H1 (cell line): Measurements from ENCODE around the gene SMAD7. TPM values are rescaled to one million over a fixed set of nuclear protein-coding genes. Genes with fewer than 3 reads are reported as not detected.

Experiments
- CTCF ChIA-PET: fragments of 300-600 bp; sonication (Branson Sonifier 250); formaldehyde crosslinking; loops from one replicate; lab custom pipeline; 2021; ENCODE audit not compliant: partially characterized antibody; lab: Charles Lee
- POLR2A ChIA-PET: fragments of 300-600 bp; sonication (Branson Sonifier 250); formaldehyde crosslinking; loops from one replicate; lab custom pipeline; 2021; ENCODE audit warnings: inconsistent platforms; ENCODE audit not compliant: partially characterized antibody; lab: Charles Lee
- DNase-seq, 2 experiments: peaks; one replicate each; pipeline versions ENCODE4 v3.0.0 to v3.0.0-alpha.2; 2010 to 2022; ENCODE audit warnings: low spot score in 2 of 2, low read depth in 1 of 2, mixed read lengths in 1 of 2
- FAIRE-seq: peaks from 2 replicates; lab custom pipeline; 2011; peaks lifted over from hg19 to GRCh38; lab: Jason Lieb, UNC
- H2AFZ ChIP-seq: 2 replicates; pipeline ENCODE4 v1.8.1; 2012; ENCODE audit warnings: low read length, inconsistent platforms
- H2AK5ac ChIP-seq: 2 replicates; pipeline ENCODE4 v1.6.1; 2013; ENCODE audit warnings: low read depth, low read length
- H2BK120ac ChIP-seq: replicated peaks from 2 replicates; pipeline ENCODE3; 2013; ENCODE audit warnings: low read depth, low read length, inconsistent platforms
- H2BK12ac ChIP-seq: 2 replicates; pipeline ENCODE4 v1.6.1; 2013; ENCODE audit warnings: low read depth, low read length
- H2BK15ac ChIP-seq: 2 replicates; pipeline ENCODE4 v1.6.1; 2013; ENCODE audit warnings: low read length
- H2BK20ac ChIP-seq: 2 replicates; pipeline ENCODE4 v1.6.1; 2013; ENCODE audit warnings: low read length
- H2BK5ac ChIP-seq: 2 replicates; pipeline ENCODE4 v1.6.1; 2013; ENCODE audit warnings: low read depth, low read length
- H3K14ac ChIP-seq: 2 replicates; pipeline ENCODE4 v1.6.1; 2013; ENCODE audit warnings: inconsistent platforms; ENCODE audit not compliant: insufficient read length
- H3K18ac ChIP-seq: 2 replicates; pipeline ENCODE4 v1.6.1; 2013; ENCODE audit warnings: low read length; ENCODE audit errors: extremely low read depth
- H3K23ac ChIP-seq: 2 replicates; pipeline ENCODE4 v1.6.1; 2013; ENCODE audit warnings: inconsistent platforms; ENCODE audit not compliant: insufficient read length
- H3K23me2 ChIP-seq: 2 replicates; pipeline ENCODE4 v1.6.1; 2013; ENCODE audit warnings: low read depth, low read length
- H3K27ac ChIP-seq: 2 replicates; pipeline ENCODE4 v1.6.1; 2011; ENCODE audit warnings: low read depth, low read length, inconsistent platforms
- H3K27me3 ChIP-seq, 4 experiments: replicated peaks in 1 of 4; 1 replicate in 1 of 4; 2 replicates in 3 of 4; pipeline versions ENCODE4 v1.6.1 to v1.8.1; 2011 to 2013; ENCODE audit warnings: low read length in 3 of 4, mild to moderate bottlenecking in 3 of 4, inconsistent platforms in 2 of 4, mixed read lengths in 2 of 4, moderate library complexity in 1 of 4; ENCODE audit not compliant: control insufficient read depth in 3 of 4, insufficient read depth in 3 of 4; ENCODE audit errors: extremely low read depth in 1 of 4
- H3K36me3 ChIP-seq, 4 experiments: 2 replicates each; pipeline versions ENCODE4 v1.6.1 to v1.8.1; 2011 to 2013; ENCODE audit warnings: mild to moderate bottlenecking in 4 of 4, low read length in 3 of 4, moderate library complexity in 2 of 4, control low read depth in 1 of 4, inconsistent platforms in 1 of 4; ENCODE audit not compliant: insufficient read depth in 4 of 4, control insufficient read depth in 2 of 4
- H3K4ac ChIP-seq: replicated peaks from 2 replicates; pipeline ENCODE3; 2013; ENCODE audit warnings: low read length, low read depth, mixed read lengths, inconsistent platforms; ENCODE audit not compliant: insufficient read length
- H3K4me1 ChIP-seq, 4 experiments: replicated peaks in 1 of 4; 1 replicate in 1 of 4; 2 replicates in 3 of 4; pipeline versions ENCODE4 v1.6.1 to v1.8.1; 2011 to 2013; ENCODE audit warnings: low read length in 3 of 4, inconsistent platforms in 2 of 4, mixed read lengths in 1 of 4; ENCODE audit not compliant: insufficient read depth in 4 of 4, control insufficient read depth in 3 of 4
- H3K4me2 ChIP-seq, 2 experiments: 2 replicates each; pipeline versions ENCODE4 v1.6.1 to v1.8.1; 2011 to 2013; ENCODE audit warnings: low read depth in 2 of 2, low read length in 2 of 2, control low read depth in 1 of 2, inconsistent platforms in 1 of 2, mild to moderate bottlenecking in 1 of 2; ENCODE audit not compliant: insufficient read depth in 1 of 2
- H3K4me3 ChIP-seq, 4 experiments: fragments of 200-600, 300-600 bp in 1 of 4; sonication (generic), shearing (Covaris generic), sonication (Bioruptor Twin) in 1 of 4; 2 replicates each; pipeline versions ENCODE4 v1.5.1 to v1.8.1; 2011 to 2016; ENCODE audit warnings: low read length in 4 of 4, low read depth in 3 of 4, control low read depth in 2 of 4, inconsistent platforms in 2 of 4, mild to moderate bottlenecking in 2 of 4, mixed read lengths in 1 of 4, moderate library complexity in 1 of 4; ENCODE audit not compliant: insufficient read depth in 2 of 4; ENCODE audit errors: extremely low read depth in 1 of 4
- H3K56ac ChIP-seq: replicated peaks from 2 replicates; pipeline ENCODE3; 2013; ENCODE audit warnings: low read depth, mild to moderate bottlenecking, mixed read lengths, low read length, inconsistent platforms; ENCODE audit not compliant: insufficient read length
- H3K79me1 ChIP-seq: 2 replicates; pipeline ENCODE4 v1.6.1; 2013; ENCODE audit warnings: low read depth, low read length, control low read depth
- H3K79me2 ChIP-seq, 2 experiments: 2 replicates each; pipeline versions ENCODE4 v1.6.1 to v1.8.1; 2012 to 2013; ENCODE audit warnings: low read length in 2 of 2, mild to moderate bottlenecking in 2 of 2, inconsistent platforms in 1 of 2; ENCODE audit not compliant: insufficient read depth in 2 of 2, control insufficient read depth in 1 of 2
- H3K9ac ChIP-seq, 4 experiments: replicated peaks in 1 of 4; 1 replicate in 1 of 4; 2 replicates in 3 of 4; pipeline versions ENCODE4 v1.6.1 to v1.8.1; 2011 to 2013; ENCODE audit warnings: low read depth in 3 of 4, low read length in 3 of 4, control low read depth in 2 of 4, mild to moderate bottlenecking in 2 of 4, moderate library complexity in 2 of 4, inconsistent platforms in 1 of 4; ENCODE audit errors: extremely low read depth in 1 of 4
- H3K9me3 ChIP-seq, 2 experiments: 2 replicates each; pipeline versions ENCODE4 v1.6.1 to v1.8.1; 2012 to 2013; ENCODE audit warnings: mild to moderate bottlenecking in 2 of 2, moderate library complexity in 2 of 2, control low read depth in 1 of 2, inconsistent platforms in 1 of 2, low read depth in 1 of 2, low read length in 1 of 2, mixed read lengths in 1 of 2; ENCODE audit not compliant: insufficient read depth in 2 of 2
- H4K20me1 ChIP-seq, 2 experiments: replicated peaks in 1 of 2; 2 replicates each; pipeline versions ENCODE3 to v1.8.1; 2011 to 2013; ENCODE audit warnings: inconsistent platforms in 2 of 2, low read length in 2 of 2, mild to moderate bottlenecking in 1 of 2; ENCODE audit not compliant: insufficient read depth in 2 of 2, control insufficient read depth in 1 of 2
- H4K5ac ChIP-seq: 2 replicates; pipeline ENCODE4 v1.6.1; 2013; ENCODE audit warnings: low read length, low read depth, mixed read lengths, inconsistent platforms; ENCODE audit not compliant: insufficient read length
- H4K8ac ChIP-seq: 2 replicates; pipeline ENCODE4 v1.8.0; 2013; ENCODE audit warnings: mild to moderate bottlenecking, moderate library complexity, low read length, inconsistent platforms; ENCODE audit not compliant: insufficient read depth; ENCODE audit errors: extremely low read depth
- H4K91ac ChIP-seq: replicated peaks from 2 replicates; pipeline ENCODE3; 2013; ENCODE audit warnings: low read length, mixed read lengths, inconsistent platforms; ENCODE audit not compliant: insufficient read length
- BCL11A ChIP-seq, 2 experiments: IDR thresholded peaks; one replicate each; pipeline ENCODE4 v1.6.1; 2011; ENCODE audit warnings: low read depth in 2 of 2, low read length in 2 of 2, mild to moderate bottlenecking in 2 of 2
- FOSL1 ChIP-seq: IDR thresholded peaks from 2 replicates; pipeline ENCODE4 v1.6.1; 2011; ENCODE audit warnings: mild to moderate bottlenecking, low read depth, low read length, moderate library complexity; ENCODE audit not compliant: insufficient read depth
- JUN ChIP-seq: IDR thresholded peaks from 2 replicates; pipeline ENCODE4 v1.6.1; 2011; ENCODE audit warnings: low read depth, mild to moderate bottlenecking, improper control_type of control experiment, low read length
- MAFK ChIP-seq: IDR thresholded peaks from 2 replicates; pipeline ENCODE4 v1.6.1; 2012; ENCODE audit warnings: low read depth, mild to moderate bottlenecking, improper control_type of control experiment, low read length
- RBBP5 ChIP-seq: IDR thresholded peaks from 2 replicates; pipeline ENCODE4 v1.7.1; 2012; ENCODE audit warnings: low read depth, mild to moderate bottlenecking, inconsistent platforms, low read length, moderate library complexity, borderline replicate concordance
- RNF2 ChIP-seq: fragments of 200-900, 300-1000 bp; sonication (generic); IDR thresholded peaks from 2 replicates; pipeline ENCODE4 v1.7.1; 2016; ENCODE audit warnings: borderline replicate concordance, low read depth, mild to moderate bottlenecking, antibody characterized with exemption, low read length; ENCODE audit not compliant: poor library complexity, severe bottlenecking; ENCODE audit errors: missing control alignments
- RXRA ChIP-seq: IDR thresholded peaks from 2 replicates; pipeline ENCODE4 v1.6.1; 2011; ENCODE audit warnings: low read depth, mild to moderate bottlenecking, low read length, moderate library complexity; ENCODE audit not compliant: insufficient read depth
- WGBS, 2 experiments: shearing (Covaris generic) in 1 of 2; methylation state at CpG; one replicate each; pipeline versions ENCODE4 v1.1.6 to v1.1.7; 2013 to 2015; ENCODE audit warnings: low lambda C conversion rate in 2 of 2, mixed read lengths in 2 of 2, inconsistent platforms in 1 of 2, low coverage in 1 of 2, missing lambda C conversion rate in 1 of 2; ENCODE audit not compliant: insufficient replicate concordance in 2 of 2, insufficient coverage in 1 of 2, insufficient read length in 1 of 2; ENCODE audit errors: extremely low coverage in 1 of 2, missing lambda C conversion rate in 1 of 2; 5-methylcytosine and 5-hydroxymethylcytosine counted together
- polyA plus RNA-seq, 7 experiments: library from polyadenylated mRNA; depleted of rRNA in 3 of 7; stranded (reverse) in 5 of 7; unstranded in 2 of 7; fragments of >200 nt in 5 of 7; fragments of 200-250 nt in 2 of 7; gene quantifications; 1 replicate in 5 of 7; 2 replicates in 1 of 7; 4 replicates in 1 of 7; pipeline versions ENCODE4 v1.2.1 to v1.2.3, GENCODE V29; 2011 to 2013; ENCODE audit warnings: missing spikeins in 2 of 7, mixed read lengths in 2 of 7
- total RNA-seq: library from RNA; stranded (reverse); fragmentation: NEBNext Ultra II Directional; extraction: Animal tissue kit (Norgen Biotek cat#: 25700); gene quantifications from 2 replicates; pipeline ENCODE4 v1.2.1, GENCODE V29; 2021

The SMAD7 gene
- total and polyA plus RNA-seq, 2 of the 8 experiments (the other 6 are each of a cell fraction or from before 2014, with no cell fraction given) = 6.5 to 15.5 TPM

- H2BK20ac ChIP-seq = no peak overlapping the region
- H2BK5ac ChIP-seq = no peak overlapping the region
- no peaks in the 10 kb centered on the region; a peak in 1 of 7 replicates for H3K27me3 ChIP-seq
- no peak overlapping the region for H2AK5ac ChIP-seq
- no peak overlapping the region for H3K27ac ChIP-seq
- peak overlapping the region; percentile 46 for H3K4ac ChIP-seq
- H2BK12ac ChIP-seq = no peak overlapping the region
- no peak overlapping the region for H4K5ac ChIP-seq
- no peaks in the 10 kb centered on the region; a peak in 1 of 8 replicates for H3K36me3 ChIP-seq
- 90% methylated on average over 17 of the region's 17 CpGs; no CpG with 5 or more reads in 1 of the 2 experiments for WGBS, 2 experiments
- peak overlapping the region; percentile 5 for H3K18ac ChIP-seq
- H3K79me2 ChIP-seq = peaks cover 0 to 46% of the 10 kb centered on the region in 2 experiments; a peak in 3 of 4 replicates
- H2AFZ ChIP-seq = no peak overlapping the region
- no peak overlapping the region for H3K23ac ChIP-seq
- peaks cover 22% of the 10 kb centered on the region for H3K79me1 ChIP-seq
- H3K56ac ChIP-seq = no peak overlapping the region
- H3K9ac ChIP-seq = no peak overlapping the region
- DNase-seq = no peak
- H3K23me2 ChIP-seq = no peaks in the 10 kb centered on the region
- no peak overlapping the region; a peak in 1 of 4 replicates for H3K4me2 ChIP-seq
- CTCF ChIA-PET = interaction anchor here (0.8 to 1.6 kb wide), 15 partner anchors 9 to 251 kb away, joined by 3 to 4 read pairs (median 3); no protein-coding TSS in a partner anchor
- POLR2A ChIA-PET = interaction anchor here (0.6 to 1.9 kb wide), 9 partner anchors 8 to 118 kb away, joined by 3 to 5 read pairs (median 4); no protein-coding TSS in a partner anchor
- H4K91ac ChIP-seq = no peak overlapping the region
- H3K14ac ChIP-seq = no peak overlapping the region
- no peak overlapping the region for H3K4me3 ChIP-seq
- peaks cover 0 to 6% of the 10 kb centered on the region in 2 experiments for H4K20me1 ChIP-seq
- FAIRE-seq = no peak
- no peak overlapping the region for H4K8ac ChIP-seq
- H2BK15ac ChIP-seq = peak overlapping the region; percentile 88; the same call in 1 of the 2 replicates
- H3K9me3 ChIP-seq = no peaks in the 10 kb centered on the region
- no peak for TF ChIP-seq FOSL1
- TF ChIP-seq BCL11A (IDR thresholded peaks at IDR 0.05; ENCODE audit: low read depth in 2 of 2, low read length in 2 of 2) = no peak
- no peak for TF ChIP-seq JUN
- TF ChIP-seq RXRA = no peak
- no peak for TF ChIP-seq RBBP5
- TF ChIP-seq RNF2 = no peak
- TF ChIP-seq MAFK = no peak
- peaks cover 11 to 38% (median 25%) of the 10 kb centered on the region in 4 experiments for H3K4me1 ChIP-seq
- no peak overlapping the region for H2BK120ac ChIP-seq
Measured at GRCh38 chr18:48924630-48925490, 25.9 kb downstream of the SMAD7 start.
